PC-9 (cell line): ENCODE data around the gene KLHL40. TPM values are rescaled to one million over a fixed set of nuclear protein-coding genes. Genes with fewer than 3 reads are reported as not detected.

Source experiments
- BruUV-seq: library from RNA; stranded (reverse); fragments of 400-500 nt; replicated peaks from 2 replicates; lab custom pipeline; 2021; lab: Mats Ljungman, UMichigan
- CTCF ChIA-PET: fragments of 300-600 bp; sonication (Branson Sonifier 250); formaldehyde crosslinking; loops from one replicate; lab custom pipeline; 2022; ENCODE audit warnings: antibody characterized with exemption; lab: Charles Lee
- POLR2A ChIA-PET: fragments of 300-600 bp; sonication (Branson Sonifier 250); formaldehyde crosslinking; loops from one replicate; lab custom pipeline; 2022; ENCODE audit warnings: antibody characterized with exemption; ENCODE audit not compliant: unreplicated experiment; lab: Charles Lee
- DNase-seq, 2 experiments: peaks; one replicate each; pipeline versions ENCODE4 v3.0.0 to v3.0.0-alpha.2; 2015 to 2022; ENCODE audit warnings: mixed read lengths in 1 of 2
- H2AFZ ChIP-seq: fragments of 200-600 bp; sonication (generic); 2 replicates; pipeline ENCODE4 v1.8.1; 2017; ENCODE audit warnings: antibody characterized with exemption
- H3F3A ChIP-seq: fragments of 200-600 bp; sonication (generic); 2 replicates; pipeline ENCODE4 v1.8.1; 2017; ENCODE audit warnings: antibody characterized with exemption, mild to moderate bottlenecking, low read depth; ENCODE audit not compliant: insufficient read depth
- H3K27ac ChIP-seq: fragments of 200-600 bp; sonication (generic); 2 replicates; pipeline ENCODE4 v1.6.1; 2016; ENCODE audit warnings: mixed run types
- H3K27me3 ChIP-seq: fragments of 200-600 bp; sonication (generic); 2 replicates; pipeline ENCODE4 v1.6.1; 2016; ENCODE audit warnings: low read depth, mixed run types; ENCODE audit not compliant: insufficient read depth
- H3K36me3 ChIP-seq: fragments of 200-600 bp; sonication (generic); 2 replicates; pipeline ENCODE4 v1.6.1; 2016; ENCODE audit warnings: low read depth, mixed run types
- H3K4me1 ChIP-seq: fragments of 200-600 bp; sonication (generic); replicated peaks from 2 replicates; pipeline ENCODE4 v1.6.1; 2016; ENCODE audit warnings: mixed run types; ENCODE audit not compliant: insufficient read depth
- H3K4me2 ChIP-seq: fragments of 200-600 bp; sonication (generic); 2 replicates; pipeline ENCODE4 v1.6.1; 2017; ENCODE audit warnings: mixed run types
- H3K4me3 ChIP-seq: fragments of 200-600 bp; sonication (generic); 2 replicates; pipeline ENCODE4 v1.6.1; 2016; ENCODE audit warnings: mixed run types
- H3K79me2 ChIP-seq: fragments of 200-600 bp; sonication (generic); 2 replicates; pipeline ENCODE4 v1.6.1; 2017; ENCODE audit warnings: low read depth, mixed run types
- H3K9me2 ChIP-seq: fragments of 200-600 bp; sonication (generic); 2 replicates; pipeline ENCODE4 v1.8.1; 2017; ENCODE audit warnings: mild to moderate bottlenecking; ENCODE audit not compliant: insufficient read depth
- H3K9me3 ChIP-seq: fragments of 200-600 bp; sonication (generic); 2 replicates; pipeline ENCODE4 v1.8.1; 2016; ENCODE audit warnings: low read depth; ENCODE audit not compliant: insufficient read depth
- H4K20me1 ChIP-seq: fragments of 200-600 bp; sonication (generic); 2 replicates; pipeline ENCODE4 v1.8.1; 2017; ENCODE audit not compliant: insufficient read depth
- EZH2 ChIP-seq: fragments of 200-600 bp; sonication (generic); IDR thresholded peaks from 2 replicates; pipeline ENCODE4 v1.8.0; 2017; ENCODE audit warnings: antibody characterized with exemption, low read depth
- intact Hi-C: fragments of 100-400 bp; cut with micrococcal nuclease; formaldehyde crosslinking; loops from one replicate; pipeline ENCODE4 v1.10.0; 2022; ENCODE audit not compliant: unreplicated experiment
- total RNA-seq: library from RNA; stranded (reverse); gene quantifications from 2 replicates; pipeline ENCODE4 v1.2.3, GENCODE V29; 2021
- TF ChIP-seq, protein P1 (sequence below): fragments of 200-600 bp; sonication (generic); conservative IDR thresholded peaks from 2 replicates; pipeline ENCODE4 v1.6.1; 2017; ENCODE audit warnings: mixed run types, antibody characterized with exemption, mild to moderate bottlenecking, moderate library complexity

Gene KLHL40
- total RNA-seq, 1 experiment from 2014 or later: not detected

DNA sequence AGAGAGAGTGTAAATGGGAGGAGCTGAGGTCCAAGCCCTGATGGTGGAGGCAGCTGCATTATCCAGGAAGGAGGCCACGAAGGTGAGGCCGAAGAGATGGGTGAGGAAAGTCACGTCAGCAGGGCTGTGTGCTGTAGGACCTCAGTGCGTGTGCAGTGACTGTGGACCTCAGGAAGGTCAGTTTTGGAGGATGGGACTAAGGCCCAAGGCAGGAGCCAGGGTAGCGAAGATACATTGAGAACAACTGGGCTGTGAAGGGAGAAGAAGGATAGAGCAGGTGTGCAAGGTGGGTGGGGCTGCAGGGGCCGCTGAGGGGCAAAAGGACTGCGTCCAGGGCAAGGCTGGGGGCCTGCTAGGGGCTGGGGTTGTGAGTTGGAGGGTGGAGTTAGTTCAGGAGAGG, 4.9 kb downstream of the KLHL40 start:
- Histone ChIP-seq H3K4me2 (no peak overlapping the region), H3F3A (no peaks in the 10 kb centered on the region), H3K36me3 (no peaks in the 10 kb centered on the region), H3K9me2 (no peaks in the 10 kb centered on the region), H2AFZ (no peak overlapping the region), H3K27ac (no peak overlapping the region), H3K27me3 (peaks cover 10% of the 10 kb centered on the region; the same call in 1 of the 2 replicates), H3K9me3 (no peaks in the 10 kb centered on the region), H3K79me2 (no peaks in the 10 kb centered on the region), H3K4me3 (no peak overlapping the region), H3K4me1 (no peaks in the 10 kb centered on the region), H4K20me1 (no peaks in the 10 kb centered on the region)
- ChIA-PET CTCF (no interaction called here), POLR2A (no interaction called here)
- intact Hi-C loops: no loop called here
- no peak for DNase-seq
- no TSS peak for BruUV-seq
- TF ChIP-seq EZH2: no peak
- TF ChIP-seq, protein P1, sequence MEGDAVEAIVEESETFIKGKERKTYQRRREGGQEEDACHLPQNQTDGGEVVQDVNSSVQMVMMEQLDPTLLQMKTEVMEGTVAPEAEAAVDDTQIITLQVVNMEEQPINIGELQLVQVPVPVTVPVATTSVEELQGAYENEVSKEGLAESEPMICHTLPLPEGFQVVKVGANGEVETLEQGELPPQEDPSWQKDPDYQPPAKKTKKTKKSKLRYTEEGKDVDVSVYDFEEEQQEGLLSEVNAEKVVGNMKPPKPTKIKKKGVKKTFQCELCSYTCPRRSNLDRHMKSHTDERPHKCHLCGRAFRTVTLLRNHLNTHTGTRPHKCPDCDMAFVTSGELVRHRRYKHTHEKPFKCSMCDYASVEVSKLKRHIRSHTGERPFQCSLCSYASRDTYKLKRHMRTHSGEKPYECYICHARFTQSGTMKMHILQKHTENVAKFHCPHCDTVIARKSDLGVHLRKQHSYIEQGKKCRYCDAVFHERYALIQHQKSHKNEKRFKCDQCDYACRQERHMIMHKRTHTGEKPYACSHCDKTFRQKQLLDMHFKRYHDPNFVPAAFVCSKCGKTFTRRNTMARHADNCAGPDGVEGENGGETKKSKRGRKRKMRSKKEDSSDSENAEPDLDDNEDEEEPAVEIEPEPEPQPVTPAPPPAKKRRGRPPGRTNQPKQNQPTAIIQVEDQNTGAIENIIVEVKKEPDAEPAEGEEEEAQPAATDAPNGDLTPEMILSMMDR: no peak

DNA sequence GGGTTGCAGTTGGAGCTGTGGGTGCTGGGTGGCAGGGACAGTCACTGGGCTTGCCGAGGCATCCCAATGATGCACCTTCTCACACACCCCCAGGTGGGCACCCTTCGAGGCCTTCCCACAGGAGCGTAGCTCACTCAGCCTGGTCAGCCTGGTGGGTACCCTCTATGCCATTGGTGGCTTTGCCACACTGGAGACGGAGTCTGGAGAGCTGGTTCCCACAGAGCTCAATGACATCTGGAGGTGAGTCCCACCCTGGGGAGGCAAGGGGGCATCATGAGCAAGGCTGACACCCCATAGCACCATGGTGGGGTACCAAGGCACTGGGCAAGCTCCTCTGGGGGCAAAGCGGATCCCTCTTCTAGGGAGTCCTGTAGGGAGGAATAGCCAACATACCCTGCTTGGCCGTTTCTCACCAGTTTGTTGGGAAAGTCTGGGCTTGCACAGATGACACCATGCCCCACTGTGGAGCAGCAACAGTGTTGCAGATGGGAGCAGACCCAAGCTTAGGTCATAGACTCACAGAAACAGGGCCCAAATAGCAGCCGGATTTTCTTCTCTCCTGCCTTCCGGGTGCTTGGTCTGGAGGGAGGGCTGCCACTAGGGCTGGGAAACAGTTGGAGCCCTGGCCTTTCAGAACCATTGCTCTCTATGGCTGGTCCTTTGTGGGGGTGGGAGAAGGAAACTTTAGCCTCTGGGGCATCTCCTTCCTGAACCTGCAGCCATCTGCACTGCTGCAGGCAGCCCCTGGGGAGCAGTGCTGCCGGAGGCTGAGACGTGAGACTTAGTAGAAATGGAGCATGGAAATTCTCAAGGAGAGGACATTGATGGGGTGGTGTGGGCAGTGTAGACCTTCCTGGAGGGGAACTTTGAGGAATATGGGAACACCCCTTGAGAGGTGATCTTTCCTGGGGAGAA, 5.7 kb downstream of the KLHL40 start:
- POLR2A ChIA-PET: no interaction called here
- H3K9me3 ChIP-seq: no peaks in the 10 kb centered on the region
- no peaks in the 10 kb centered on the region for H4K20me1 ChIP-seq
- DNase-seq: no peak
- H3F3A ChIP-seq: no peaks in the 10 kb centered on the region
- H3K4me3 ChIP-seq: no peak overlapping the region
- H3K4me2 ChIP-seq: no peak overlapping the region
- TF ChIP-seq, protein P1: no peak
- TF ChIP-seq EZH2: no peak
- no TSS peak for BruUV-seq
- peaks cover 10% of the 10 kb centered on the region; the same call in 1 of the 2 replicates for H3K27me3 ChIP-seq
- intact Hi-C loops: no loop called here
- H3K9me2 ChIP-seq: no peaks in the 10 kb centered on the region
- H3K27ac ChIP-seq: no peak overlapping the region
- no peaks in the 10 kb centered on the region for H3K79me2 ChIP-seq
- no peak overlapping the region for H2AFZ ChIP-seq
- H3K36me3 ChIP-seq: no peaks in the 10 kb centered on the region
- CTCF ChIA-PET: no interaction called here
- no peaks in the 10 kb centered on the region for H3K4me1 ChIP-seq

DNA sequence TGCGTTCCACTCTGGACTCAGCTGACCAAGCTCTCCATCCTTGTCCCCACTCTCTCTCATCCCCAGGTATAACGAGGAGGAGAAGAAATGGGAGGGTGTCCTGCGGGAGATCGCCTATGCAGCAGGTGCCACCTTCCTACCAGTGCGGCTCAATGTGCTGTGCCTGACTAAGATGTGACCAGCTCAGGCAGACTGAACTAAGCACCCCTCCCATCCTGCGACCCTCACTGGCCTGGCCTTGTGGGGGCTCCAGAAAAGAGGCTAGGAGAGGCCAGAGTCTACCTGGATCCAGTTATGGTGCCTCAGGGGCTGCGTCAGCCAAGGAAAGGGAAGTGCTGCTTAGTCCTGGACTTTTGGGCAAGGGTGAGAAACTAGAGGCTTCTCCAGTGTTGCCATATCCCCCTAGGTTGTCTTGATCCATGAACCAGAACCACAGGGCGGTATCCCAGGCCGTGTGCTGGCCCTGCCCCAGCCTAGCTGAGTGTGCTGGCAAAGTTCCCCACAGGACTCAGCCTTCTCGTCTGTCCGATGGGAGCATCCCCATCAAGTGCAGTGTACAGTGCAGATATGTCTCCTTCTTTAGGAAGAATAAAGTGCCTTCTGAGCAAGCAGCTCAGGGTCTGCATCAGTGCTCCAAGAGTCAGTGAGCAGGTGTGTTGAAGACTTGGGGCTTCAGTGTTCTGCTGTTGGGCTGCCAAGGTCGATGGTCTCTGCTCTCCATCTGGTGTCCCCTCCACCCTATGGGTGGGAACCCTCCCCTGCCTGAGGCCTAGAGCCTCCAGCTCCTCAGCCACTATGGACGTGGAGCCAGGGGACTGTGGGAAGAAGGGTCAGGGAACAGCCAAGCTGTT, 6.7 kb downstream of the KLHL40 start:
- H3K4me3 ChIP-seq: no peak overlapping the region
- no peak for DNase-seq
- TF ChIP-seq, protein P1: no peak
- no peak for TF ChIP-seq EZH2
- CTCF ChIA-PET: no interaction called here
- no peaks in the 10 kb centered on the region for H3F3A ChIP-seq
- H4K20me1 ChIP-seq: no peaks in the 10 kb centered on the region
- BruUV-seq: no TSS peak
- no peaks in the 10 kb centered on the region for H3K9me3 ChIP-seq
- no peaks in the 10 kb centered on the region for H3K9me2 ChIP-seq
- POLR2A ChIA-PET: no interaction called here
- H3K36me3 ChIP-seq: no peaks in the 10 kb centered on the region
- H3K79me2 ChIP-seq: no peaks in the 10 kb centered on the region
- no peak overlapping the region for H3K4me2 ChIP-seq
- H3K27me3 ChIP-seq: peaks cover 21% of the 10 kb centered on the region
- intact Hi-C loops: no loop called here
- no peak overlapping the region for H3K27ac ChIP-seq
- no peaks in the 10 kb centered on the region for H3K4me1 ChIP-seq
- no peak overlapping the region for H2AFZ ChIP-seq
